ENCODE data around the gene RNF224. TPM values are rescaled to one million over a fixed set of nuclear protein-coding genes. Genes with fewer than 3 reads are reported as not detected.

Gene RNF224
- total and polyA plus RNA-seq, 2 of the 13 experiments (the other 11 are each of a cell fraction or from before 2014, with no cell fraction given), result 0.09 TPM; not detected in 1

- TF ChIP-seq FOXA1 (IDR thresholded peaks at IDR 0.05) (no peak), FOXA1 (CRISPR knock-in tag; IDR thresholded peaks at IDR 0.05) (no peak), IRF2 (CRISPR knock-in tag; IDR thresholded peaks at IDR 0.05) (no peak), ATF5 (CRISPR knock-in tag; IDR thresholded peaks at IDR 0.05; ENCODE audit: low read depth) (no peak), ZNF446 (CRISPR knock-in tag; IDR thresholded peaks at IDR 0.05) (no peak), TBL1XR1 (IDR thresholded peaks at IDR 0.05; ENCODE audit: borderline replicate concordance, low read length, partially characterized antibody) (no peak), HDAC6 (IDR thresholded peaks at IDR 0.05; ENCODE audit: low read depth, low read length) (no peak), ZFP62 (CRISPR knock-in tag; IDR thresholded peaks at IDR 0.05) (no peak), ZNF7 (CRISPR knock-in tag; IDR thresholded peaks at IDR 0.05) (no peak), ZNF501 (CRISPR knock-in tag; IDR thresholded peaks at IDR 0.05) (no peak), ZNF180 (CRISPR knock-in tag; IDR thresholded peaks at IDR 0.05; ENCODE audit: borderline replicate concordance, low read depth) (no peak), NKX3-1 (CRISPR knock-in tag; IDR thresholded peaks at IDR 0.05) (no peak), MLLT10 (CRISPR knock-in tag; IDR thresholded peaks at IDR 0.05) (no peak)
- TF ChIP-seq, protein P1, sequence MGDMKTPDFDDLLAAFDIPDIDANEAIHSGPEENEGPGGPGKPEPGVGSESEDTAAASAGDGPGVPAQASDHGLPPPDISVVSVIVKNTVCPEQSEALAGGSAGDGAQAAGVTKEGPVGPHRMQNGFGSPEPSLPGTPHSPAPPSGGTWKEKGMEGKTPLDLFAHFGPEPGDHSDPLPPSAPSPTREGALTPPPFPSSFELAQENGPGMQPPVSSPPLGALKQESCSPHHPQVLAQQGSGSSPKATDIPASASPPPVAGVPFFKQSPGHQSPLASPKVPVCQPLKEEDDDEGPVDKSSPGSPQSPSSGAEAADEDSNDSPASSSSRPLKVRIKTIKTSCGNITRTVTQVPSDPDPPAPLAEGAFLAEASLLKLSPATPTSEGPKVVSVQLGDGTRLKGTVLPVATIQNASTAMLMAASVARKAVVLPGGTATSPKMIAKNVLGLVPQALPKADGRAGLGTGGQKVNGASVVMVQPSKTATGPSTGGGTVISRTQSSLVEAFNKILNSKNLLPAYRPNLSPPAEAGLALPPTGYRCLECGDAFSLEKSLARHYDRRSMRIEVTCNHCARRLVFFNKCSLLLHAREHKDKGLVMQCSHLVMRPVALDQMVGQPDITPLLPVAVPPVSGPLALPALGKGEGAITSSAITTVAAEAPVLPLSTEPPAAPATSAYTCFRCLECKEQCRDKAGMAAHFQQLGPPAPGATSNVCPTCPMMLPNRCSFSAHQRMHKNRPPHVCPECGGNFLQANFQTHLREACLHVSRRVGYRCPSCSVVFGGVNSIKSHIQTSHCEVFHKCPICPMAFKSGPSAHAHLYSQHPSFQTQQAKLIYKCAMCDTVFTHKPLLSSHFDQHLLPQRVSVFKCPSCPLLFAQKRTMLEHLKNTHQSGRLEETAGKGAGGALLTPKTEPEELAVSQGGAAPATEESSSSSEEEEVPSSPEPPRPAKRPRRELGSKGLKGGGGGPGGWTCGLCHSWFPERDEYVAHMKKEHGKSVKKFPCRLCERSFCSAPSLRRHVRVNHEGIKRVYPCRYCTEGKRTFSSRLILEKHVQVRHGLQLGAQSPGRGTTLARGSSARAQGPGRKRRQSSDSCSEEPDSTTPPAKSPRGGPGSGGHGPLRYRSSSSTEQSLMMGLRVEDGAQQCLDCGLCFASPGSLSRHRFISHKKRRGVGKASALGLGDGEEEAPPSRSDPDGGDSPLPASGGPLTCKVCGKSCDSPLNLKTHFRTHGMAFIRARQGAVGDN (CRISPR knock-in tag; IDR thresholded peaks at IDR 0.05), result peak; percentile 78
- TF ChIP-seq, protein P2, sequence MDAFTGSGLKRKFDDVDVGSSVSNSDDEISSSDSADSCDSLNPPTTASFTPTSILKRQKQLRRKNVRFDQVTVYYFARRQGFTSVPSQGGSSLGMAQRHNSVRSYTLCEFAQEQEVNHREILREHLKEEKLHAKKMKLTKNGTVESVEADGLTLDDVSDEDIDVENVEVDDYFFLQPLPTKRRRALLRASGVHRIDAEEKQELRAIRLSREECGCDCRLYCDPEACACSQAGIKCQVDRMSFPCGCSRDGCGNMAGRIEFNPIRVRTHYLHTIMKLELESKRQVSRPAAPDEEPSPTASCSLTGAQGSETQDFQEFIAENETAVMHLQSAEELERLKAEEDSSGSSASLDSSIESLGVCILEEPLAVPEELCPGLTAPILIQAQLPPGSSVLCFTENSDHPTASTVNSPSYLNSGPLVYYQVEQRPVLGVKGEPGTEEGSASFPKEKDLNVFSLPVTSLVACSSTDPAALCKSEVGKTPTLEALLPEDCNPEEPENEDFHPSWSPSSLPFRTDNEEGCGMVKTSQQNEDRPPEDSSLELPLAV (CRISPR knock-in tag; conservative IDR thresholded peaks at IDR 0.05; ENCODE audit: low read depth), result no peak
- TF ChIP-seq, protein P3, sequence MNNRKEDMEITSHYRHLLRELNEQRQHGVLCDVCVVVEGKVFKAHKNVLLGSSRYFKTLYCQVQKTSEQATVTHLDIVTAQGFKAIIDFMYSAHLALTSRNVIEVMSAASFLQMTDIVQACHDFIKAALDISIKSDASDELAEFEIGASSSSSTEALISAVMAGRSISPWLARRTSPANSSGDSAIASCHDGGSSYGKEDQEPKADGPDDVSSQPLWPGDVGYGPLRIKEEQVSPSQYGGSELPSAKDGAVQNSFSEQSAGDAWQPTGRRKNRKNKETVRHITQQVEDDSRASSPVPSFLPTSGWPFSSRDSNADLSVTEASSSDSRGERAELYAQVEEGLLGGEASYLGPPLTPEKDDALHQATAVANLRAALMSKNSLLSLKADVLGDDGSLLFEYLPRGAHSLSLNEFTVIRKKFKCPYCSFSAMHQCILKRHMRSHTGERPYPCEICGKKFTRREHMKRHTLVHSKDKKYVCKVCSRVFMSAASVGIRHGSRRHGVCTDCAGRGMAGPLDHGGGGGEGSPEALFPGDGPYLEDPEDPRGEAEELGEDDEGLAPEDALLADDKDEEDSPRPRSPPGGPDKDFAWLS (CRISPR knock-in tag; IDR thresholded peaks at IDR 0.05; ENCODE audit: borderline replicate concordance), result no peak
- TF ChIP-seq, protein P4, sequence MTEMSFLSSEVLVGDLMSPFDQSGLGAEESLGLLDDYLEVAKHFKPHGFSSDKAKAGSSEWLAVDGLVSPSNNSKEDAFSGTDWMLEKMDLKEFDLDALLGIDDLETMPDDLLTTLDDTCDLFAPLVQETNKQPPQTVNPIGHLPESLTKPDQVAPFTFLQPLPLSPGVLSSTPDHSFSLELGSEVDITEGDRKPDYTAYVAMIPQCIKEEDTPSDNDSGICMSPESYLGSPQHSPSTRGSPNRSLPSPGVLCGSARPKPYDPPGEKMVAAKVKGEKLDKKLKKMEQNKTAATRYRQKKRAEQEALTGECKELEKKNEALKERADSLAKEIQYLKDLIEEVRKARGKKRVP (CRISPR knock-in tag; IDR thresholded peaks at IDR 0.05), result no peak
These were observed 26.7 kb downstream of the RNF224 start (continued) for GRCh38 chr9:137253717-137254623.
